SK-N-SH treated with all-trans-retinoic acid at 6 μM for 48 hours (cell line): ENCODE measurements around the gene LRRC7.

ENCODE experiments used
- ARNTL ChIP-seq: fragments of 450-650 bp; formaldehyde crosslinking; IDR thresholded peaks from 2 replicates; pipeline ENCODE4 v1.5.0; 2020; ENCODE audit warnings: low read depth, mild to moderate bottlenecking, moderate library complexity, borderline replicate concordance
- BACH2 ChIP-seq: fragments of 250-450 bp; sonication (Bioruptor Pico); IDR thresholded peaks from 2 replicates; pipeline ENCODE4 v1.9.0; 2021; ENCODE audit warnings: mild to moderate bottlenecking, borderline replicate concordance
- ESRRG ChIP-seq: fragments of 250-450 bp; sonication (Bioruptor Pico); IDR thresholded peaks from 2 replicates; pipeline ENCODE4 v1.6.1; 2021; ENCODE audit warnings: mild to moderate bottlenecking
- GLIS3 ChIP-seq: fragments of 250-450 bp; sonication (Bioruptor Pico); IDR thresholded peaks from 2 replicates; pipeline ENCODE4 v1.5.0; 2020; ENCODE audit warnings: mild to moderate bottlenecking, moderate library complexity
- ISL1 ChIP-seq: fragments of 250-450 bp; sonication (Bioruptor Pico); IDR thresholded peaks from 2 replicates; pipeline ENCODE4 v2.1.2; 2022; ENCODE audit warnings: mild to moderate bottlenecking, moderate library complexity
- PPARA ChIP-seq: fragments of 250-450 bp; sonication (Bioruptor Pico); IDR thresholded peaks from 2 replicates; pipeline ENCODE4 v1.5.0; 2020; ENCODE audit warnings: mild to moderate bottlenecking, borderline replicate concordance
- RARB ChIP-seq: fragments of 250-450 bp; sonication (Bioruptor Pico); IDR thresholded peaks from 2 replicates; pipeline ENCODE4 v1.8.0; 2021; ENCODE audit warnings: mild to moderate bottlenecking, moderate library complexity
- SNAI2 ChIP-seq: fragments of 250-450 bp; sonication (Bioruptor Pico); IDR thresholded peaks from 2 replicates; pipeline ENCODE4 v1.5.0; 2020; ENCODE audit warnings: mild to moderate bottlenecking, moderate library complexity
- TCF4 ChIP-seq: fragments of 250-450 bp; sonication (Bioruptor Pico); IDR thresholded peaks from 2 replicates; pipeline ENCODE4 v1.8.0; 2021; ENCODE audit warnings: mild to moderate bottlenecking, moderate library complexity, borderline replicate concordance
- TOX ChIP-seq: fragments of 250-450 bp; sonication (Bioruptor Pico); IDR thresholded peaks from 2 replicates; pipeline ENCODE4 v1.8.0; 2021; ENCODE audit warnings: mild to moderate bottlenecking, moderate library complexity, borderline replicate concordance
- TF ChIP-seq, protein P1 (sequence below): fragments of 250-450 bp; sonication (Bioruptor Pico); IDR thresholded peaks from 2 replicates; pipeline ENCODE4 v1.8.0; 2021; ENCODE audit warnings: low read depth, mild to moderate bottlenecking, moderate library complexity, borderline replicate concordance
- TF ChIP-seq, protein P2 (sequence below): fragments of 250-450 bp; sonication (Bioruptor Pico); IDR thresholded peaks from 2 replicates; pipeline ENCODE4 v1.5.0; 2020; ENCODE audit warnings: mild to moderate bottlenecking, moderate library complexity

- TF ChIP-seq SNAI2 (no peak), TCF4 (no peak), BACH2 (CRISPR knock-in tag) (no peak), GLIS3 (CRISPR knock-in tag) (no peak), PPARA (CRISPR knock-in tag) (no peak), TOX (CRISPR knock-in tag) (no peak), ESRRG (CRISPR knock-in tag) (no peak), ARNTL (CRISPR knock-in tag) (no peak), RARB (CRISPR knock-in tag) (no peak), ISL1 (CRISPR knock-in tag) (no peak)
- TF ChIP-seq, protein P1, sequence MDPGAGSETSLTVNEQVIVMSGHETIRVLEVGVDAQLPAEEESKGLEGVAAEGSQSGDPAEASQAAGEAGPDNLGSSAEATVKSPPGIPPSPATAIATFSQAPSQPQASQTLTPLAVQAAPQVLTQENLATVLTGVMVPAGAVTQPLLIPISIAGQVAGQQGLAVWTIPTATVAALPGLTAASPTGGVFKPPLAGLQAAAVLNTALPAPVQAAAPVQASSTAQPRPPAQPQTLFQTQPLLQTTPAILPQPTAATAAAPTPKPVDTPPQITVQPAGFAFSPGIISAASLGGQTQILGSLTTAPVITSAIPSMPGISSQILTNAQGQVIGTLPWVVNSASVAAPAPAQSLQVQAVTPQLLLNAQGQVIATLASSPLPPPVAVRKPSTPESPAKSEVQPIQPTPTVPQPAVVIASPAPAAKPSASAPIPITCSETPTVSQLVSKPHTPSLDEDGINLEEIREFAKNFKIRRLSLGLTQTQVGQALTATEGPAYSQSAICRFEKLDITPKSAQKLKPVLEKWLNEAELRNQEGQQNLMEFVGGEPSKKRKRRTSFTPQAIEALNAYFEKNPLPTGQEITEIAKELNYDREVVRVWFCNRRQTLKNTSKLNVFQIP (CRISPR knock-in tag) = no peak
- TF ChIP-seq, protein P2, sequence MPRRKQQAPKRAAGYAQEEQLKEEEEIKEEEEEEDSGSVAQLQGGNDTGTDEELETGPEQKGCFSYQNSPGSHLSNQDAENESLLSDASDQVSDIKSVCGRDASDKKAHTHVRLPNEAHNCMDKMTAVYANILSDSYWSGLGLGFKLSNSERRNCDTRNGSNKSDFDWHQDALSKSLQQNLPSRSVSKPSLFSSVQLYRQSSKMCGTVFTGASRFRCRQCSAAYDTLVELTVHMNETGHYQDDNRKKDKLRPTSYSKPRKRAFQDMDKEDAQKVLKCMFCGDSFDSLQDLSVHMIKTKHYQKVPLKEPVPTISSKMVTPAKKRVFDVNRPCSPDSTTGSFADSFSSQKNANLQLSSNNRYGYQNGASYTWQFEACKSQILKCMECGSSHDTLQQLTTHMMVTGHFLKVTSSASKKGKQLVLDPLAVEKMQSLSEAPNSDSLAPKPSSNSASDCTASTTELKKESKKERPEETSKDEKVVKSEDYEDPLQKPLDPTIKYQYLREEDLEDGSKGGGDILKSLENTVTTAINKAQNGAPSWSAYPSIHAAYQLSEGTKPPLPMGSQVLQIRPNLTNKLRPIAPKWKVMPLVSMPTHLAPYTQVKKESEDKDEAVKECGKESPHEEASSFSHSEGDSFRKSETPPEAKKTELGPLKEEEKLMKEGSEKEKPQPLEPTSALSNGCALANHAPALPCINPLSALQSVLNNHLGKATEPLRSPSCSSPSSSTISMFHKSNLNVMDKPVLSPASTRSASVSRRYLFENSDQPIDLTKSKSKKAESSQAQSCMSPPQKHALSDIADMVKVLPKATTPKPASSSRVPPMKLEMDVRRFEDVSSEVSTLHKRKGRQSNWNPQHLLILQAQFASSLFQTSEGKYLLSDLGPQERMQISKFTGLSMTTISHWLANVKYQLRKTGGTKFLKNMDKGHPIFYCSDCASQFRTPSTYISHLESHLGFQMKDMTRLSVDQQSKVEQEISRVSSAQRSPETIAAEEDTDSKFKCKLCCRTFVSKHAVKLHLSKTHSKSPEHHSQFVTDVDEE = no peak
Observed at GRCh38 chr1:70038025-70038424, 470.3 kb downstream of the LRRC7 start.
